Measurements from ENCODE around the gene PTPRD. TPM values are rescaled to one million over a fixed set of nuclear protein-coding genes. Genes with fewer than 3 reads are reported as not detected.

Gene PTPRD
- total and polyA plus RNA-seq, 2 of the 4 experiments (the other 2 are of a cell fraction): 0.07 to 0.18 TPM

DNA sequence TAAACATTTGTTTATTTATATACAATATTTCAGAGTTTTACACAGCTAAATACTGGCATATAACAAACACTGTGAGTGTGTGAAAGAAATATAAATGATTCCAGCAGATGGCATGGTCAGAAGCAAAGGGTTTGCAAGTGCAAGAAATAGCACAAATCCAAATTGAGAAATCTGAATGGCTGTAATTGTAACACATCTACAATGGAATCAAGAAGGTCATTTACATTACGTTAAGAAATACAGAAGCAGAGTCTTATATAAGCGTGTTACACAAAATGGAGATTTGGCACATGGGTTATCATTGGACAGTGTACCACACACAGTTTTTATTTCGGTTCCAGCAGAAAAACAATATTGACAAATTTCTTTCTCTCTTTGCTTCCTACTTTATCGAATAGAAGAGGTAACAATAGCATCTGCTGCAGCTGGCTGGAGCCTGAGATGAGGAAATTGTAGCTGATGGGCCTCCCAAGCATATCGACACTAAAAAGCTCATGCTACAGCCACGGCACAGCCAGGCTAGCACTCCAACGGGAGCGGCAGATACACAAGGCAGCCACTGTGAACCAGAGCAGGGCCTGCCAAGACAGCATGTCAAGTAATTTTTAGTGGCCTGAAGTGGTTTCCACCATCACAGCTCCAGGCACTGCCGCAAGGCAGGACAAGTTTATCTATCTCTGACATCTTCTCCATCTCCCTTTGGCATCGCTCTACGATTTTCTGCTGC is 2248.6 kb downstream of the PTPRD start:
- peaks cover 1% of the 10 kb centered on the region; the same call in 1 of the 2 replicates for H3K4me1 ChIP-seq (ENCODE audit: control insufficient read depth, insufficient read depth, low read length)
- intact Hi-C loops (cut with micrococcal nuclease) (no loop called here), in situ Hi-C loops (cut with MboI; ENCODE audit: low sequenced_read_pairs) (no loop called here), dilution Hi-C loops (cut with HindIII; ENCODE audit: low sequenced_read_pairs, unreplicated experiment) (no loop called here)
- H2BK120ac ChIP-seq (ENCODE audit: low read depth, low read length): no peak overlapping the region
- no peak overlapping the region for H3K23ac ChIP-seq (ENCODE audit: low read depth, low read length)
- ChIA-PET CTCF (no interaction called here), POLR2A (ENCODE audit: unreplicated experiment) (no interaction called here)
- no peaks in the 10 kb centered on the region for H3K79me1 ChIP-seq (ENCODE audit: low read depth in 1 of 2, low read length in 2 of 2)
- H3K4me3 ChIP-seq (ENCODE audit: insufficient read depth, low read depth, low read length): no peak overlapping the region
- no peak overlapping the region for H2BK15ac ChIP-seq (ENCODE audit: low read depth, low read length)
- H2AK5ac ChIP-seq (ENCODE audit: low read depth, low read length): no peak overlapping the region
- H3K36me3 ChIP-seq (ENCODE audit: control insufficient read depth, insufficient read depth, low read length): no peaks in the 10 kb centered on the region
- no peaks in the 10 kb centered on the region for H3K27me3 ChIP-seq (ENCODE audit: control insufficient read depth, insufficient read depth, low read length)
- H3K4me2 ChIP-seq (ENCODE audit: low read depth, low read length): no peak overlapping the region
- no TSS peak for BruUV-seq (replicated peaks)
- H4K91ac ChIP-seq (ENCODE audit: insufficient read depth, low read depth, low read length): no peak overlapping the region
- TF ChIP-seq SMC3 (IDR thresholded peaks at IDR 0.05; ENCODE audit: low read depth, low read length) (no peak), RAD21 (IDR thresholded peaks at IDR 0.05; ENCODE audit: low read length) (no peak), MAFK (IDR thresholded peaks at IDR 0.05; ENCODE audit: low read depth, low read length) (no peak)
- H3K14ac ChIP-seq (replicated peaks; ENCODE audit: low read depth, low read length): no peak overlapping the region
- H4K20me1 ChIP-seq (ENCODE audit: insufficient read depth, low read length): no peaks in the 10 kb centered on the region
- H2AFZ ChIP-seq (replicated peaks; ENCODE audit: low read length, poor library complexity): no peak overlapping the region
- H4K5ac ChIP-seq (ENCODE audit: low read depth, low read length): no peak overlapping the region
- H4K8ac ChIP-seq (ENCODE audit: low read depth in 2 of 2, low read length in 2 of 2): no peak overlapping the region
- H2BK20ac ChIP-seq (ENCODE audit: low read depth, low read length): no peak overlapping the region
- no peak overlapping the region for H3K9ac ChIP-seq (ENCODE audit: low read depth, low read length)
- WGBS, 2 experiments (ENCODE audit: extremely low coverage in 2 of 2, insufficient read length in 1 of 2): 91% methylated on average over 4 of the region's 11 CpGs; no CpG with 5 or more reads in 1 of the 2 experiments
- ATAC-seq (ENCODE audit: low read depth) (no peak), DNase-seq (no peak)
- H3K9me1 ChIP-seq (ENCODE audit: insufficient read depth, low read length): no peaks in the 10 kb centered on the region
- H2AK9ac ChIP-seq (replicated peaks; ENCODE audit: low read depth, low read length, poor library complexity): no peak overlapping the region
- H3K56ac ChIP-seq (ENCODE audit: extremely low read depth, insufficient read depth, low read length): no peak overlapping the region
- no peak overlapping the region for H3K18ac ChIP-seq (ENCODE audit: low read depth, low read length)
- H2BK5ac ChIP-seq (ENCODE audit: low read depth, low read length, poor library complexity, severe bottlenecking): no peak overlapping the region
- no peaks in the 10 kb centered on the region; the same call in 1 of the 2 replicates for H3K9me3 ChIP-seq (ENCODE audit: control insufficient read depth, insufficient read depth, low read length)
- H3K4ac ChIP-seq (ENCODE audit: low read depth, low read length): no peak overlapping the region
- H3K27ac ChIP-seq (ENCODE audit: insufficient read depth, low read length): no peak overlapping the region
